Spinal cord (tissue), 10 donors: Measurements from ENCODE around the gene KCNE1. TPM values are rescaled to one million over a fixed set of nuclear protein-coding genes. Genes with fewer than 3 reads are reported as not detected.
A peak's percentile ranks its signal among the peaks of the same experiment; 100 is the strongest.

Experiments used
- DNase-seq, 6 donors: peaks; one replicate each; pipeline versions ENCODE4 v3.0.0 to v3.0.0-alpha.2; 2013 to 2015; ENCODE audit warnings: low spot score in 6 of 6, low read depth in 4 of 6
- H3K27ac ChIP-seq: one replicate; pipeline ENCODE4 v1.5.1; 2013; ENCODE audit warnings: low read depth, low read length, control low read depth
- H3K27me3 ChIP-seq: one replicate; pipeline ENCODE4 v1.6.1; 2013; ENCODE audit warnings: low read length; ENCODE audit not compliant: control insufficient read depth, insufficient read depth
- H3K36me3 ChIP-seq: one replicate; pipeline ENCODE4 v1.6.1; 2013; ENCODE audit warnings: low read length; ENCODE audit not compliant: control insufficient read depth, insufficient read depth
- H3K4me1 ChIP-seq: one replicate; pipeline ENCODE4 v1.6.1; 2013; ENCODE audit warnings: low read length; ENCODE audit not compliant: control insufficient read depth, insufficient read depth
- H3K4me3 ChIP-seq: one replicate; pipeline ENCODE4 v1.5.1; 2013; ENCODE audit warnings: low read depth, low read length, control low read depth
- H3K9me3 ChIP-seq: one replicate; pipeline ENCODE4 v1.6.1; 2013; ENCODE audit warnings: low read length; ENCODE audit not compliant: control insufficient read depth, insufficient read depth
- WGBS: methylation state at CpG from one replicate; pipeline ENCODE4 v1.1.5; 2013; ENCODE audit warnings: missing lambda C conversion rate; ENCODE audit not compliant: insufficient coverage; 5-methylcytosine and 5-hydroxymethylcytosine counted together
- polyA plus RNA-seq, 2 donors: library from polyadenylated mRNA; unstranded; fragments of 120-200 nt; gene quantifications; one replicate each; pipeline ENCODE4 v1.2.1, GENCODE V29; 2013; ENCODE audit not compliant: insufficient read length in 2 of 2
- total RNA-seq, 2 donors: library from RNA; depleted of rRNA in 1 of 2; stranded (reverse); fragments of 120-200 nt in 1 of 2; fragments of >200 nt in 1 of 2; gene quantifications; one replicate each; pipeline versions ENCODE4 v1.2.3 to v1.2.4, GENCODE V29; 2013 to 2014
- donor health status: healthy.

KCNE1 gene
- total and polyA plus RNA-seq, 4 donors: 0.69 to 2.7 (median 1.9) TPM

DNA sequence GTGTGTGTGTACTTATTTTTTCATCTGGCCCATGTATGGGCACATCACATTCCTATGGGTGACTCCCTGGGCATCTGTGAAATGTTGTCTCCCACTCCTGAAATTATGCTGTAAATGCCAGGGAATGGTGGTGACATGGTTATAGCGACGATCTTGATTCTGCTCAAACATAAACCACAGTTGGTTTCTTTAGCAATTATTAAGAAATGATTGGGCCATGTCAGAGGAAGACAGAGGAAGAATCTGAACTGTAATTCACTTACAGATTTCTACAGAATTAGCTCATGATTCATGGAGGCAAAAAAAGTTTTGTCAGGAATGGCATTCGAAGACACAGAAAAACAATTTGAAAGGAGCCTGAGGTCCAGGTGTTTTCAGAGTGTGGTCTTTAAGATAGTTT is 25.8 kb upstream of the KCNE1 start:
- Histone ChIP-seq H3K27ac (no peak overlapping the region), H3K4me3 (no peak overlapping the region), H3K36me3 (no peaks in the 10 kb centered on the region), H3K4me1 (peaks cover 9% of the 10 kb centered on the region), H3K27me3 (no peaks in the 10 kb centered on the region), H3K9me3 (no peaks in the 10 kb centered on the region)
- no CpG with 5 or more reads among the region's 3 CpGs for WGBS
- no peak for DNase-seq

DNA sequence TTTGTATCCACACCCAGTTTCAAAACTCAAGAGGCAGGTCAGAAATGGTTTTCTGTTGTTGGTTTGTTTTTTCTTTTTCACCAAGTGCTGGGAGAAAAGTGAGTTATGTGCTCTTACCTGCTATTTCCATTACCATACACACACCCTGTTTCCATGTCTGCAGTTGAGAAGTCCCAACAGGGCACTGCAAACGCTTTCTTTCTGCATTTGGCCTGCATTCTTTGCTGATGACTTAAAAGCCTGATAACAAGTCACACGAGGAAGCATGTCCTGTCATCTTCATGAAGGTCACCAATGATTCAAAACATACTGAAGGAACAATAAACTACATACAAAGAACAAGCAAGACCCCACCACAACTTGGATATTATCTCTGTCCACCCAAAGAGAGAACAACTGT is 24.8 kb upstream of the KCNE1 start:
- no peaks in the 10 kb centered on the region for H3K27me3 ChIP-seq
- H3K36me3 ChIP-seq: no peaks in the 10 kb centered on the region
- H3K27ac ChIP-seq: no peak overlapping the region
- no peak for DNase-seq
- H3K9me3 ChIP-seq: no peaks in the 10 kb centered on the region
- H3K4me1 ChIP-seq: peaks cover 9% of the 10 kb centered on the region
- H3K4me3 ChIP-seq: no peak overlapping the region
- WGBS: 81% methylated on average over 2 of the region's 2 CpGs

DNA sequence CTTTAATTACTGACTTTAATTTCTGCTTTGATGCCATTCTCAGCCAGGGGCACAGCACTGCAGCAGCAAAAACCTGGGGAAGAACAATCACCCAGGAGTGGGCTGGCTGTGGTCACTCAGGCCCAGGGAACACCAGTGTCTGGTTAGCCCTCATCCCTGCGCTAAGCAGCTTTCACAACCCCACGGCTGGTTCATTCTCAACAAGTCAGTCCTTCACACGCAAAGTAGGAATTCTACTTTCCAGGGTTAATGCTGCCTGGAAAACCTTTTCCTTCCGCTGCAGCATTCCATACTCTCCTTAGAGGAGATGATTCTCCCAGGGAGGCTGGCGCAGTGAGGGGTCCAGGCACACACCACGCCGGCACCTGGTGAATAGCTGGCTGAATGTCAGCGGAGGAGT is 24.3 kb upstream of the KCNE1 start:
- no peak overlapping the region for H3K4me3 ChIP-seq
- H3K4me1 ChIP-seq: peaks cover 9% of the 10 kb centered on the region
- no peak for DNase-seq
- H3K27ac ChIP-seq: no peak overlapping the region
- no peaks in the 10 kb centered on the region for H3K36me3 ChIP-seq
- 90% methylated on average over 3 of the region's 8 CpGs for WGBS
- H3K9me3 ChIP-seq: no peaks in the 10 kb centered on the region
- H3K27me3 ChIP-seq: no peaks in the 10 kb centered on the region

DNA sequence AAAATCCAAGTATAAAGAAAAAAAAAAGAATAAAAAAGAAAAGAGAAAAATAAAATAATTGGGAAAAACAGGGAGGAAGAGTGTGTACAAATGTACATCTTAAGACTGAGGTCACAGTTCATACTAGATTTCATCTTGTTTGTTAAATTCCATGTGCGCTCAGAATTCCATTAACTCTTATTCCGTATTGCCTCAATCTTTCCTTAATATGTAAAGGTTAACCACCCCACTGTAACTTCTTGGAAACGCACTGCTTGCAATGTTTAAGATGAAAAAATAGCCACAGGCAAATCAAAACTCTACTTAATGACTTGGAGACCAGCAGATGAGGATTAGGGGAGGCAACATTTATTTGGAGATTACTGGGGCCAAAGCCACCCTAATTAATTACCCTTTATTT is 23.9 kb upstream of the KCNE1 start:
- Histone ChIP-seq H3K4me3 (no peak overlapping the region), H3K27me3 (no peaks in the 10 kb centered on the region), H3K27ac (no peak overlapping the region), H3K9me3 (no peaks in the 10 kb centered on the region), H3K36me3 (no peaks in the 10 kb centered on the region), H3K4me1 (peaks cover 9% of the 10 kb centered on the region)
- WGBS: no CpG with 5 or more reads among the region's 3 CpGs
- no peak for DNase-seq

DNA sequence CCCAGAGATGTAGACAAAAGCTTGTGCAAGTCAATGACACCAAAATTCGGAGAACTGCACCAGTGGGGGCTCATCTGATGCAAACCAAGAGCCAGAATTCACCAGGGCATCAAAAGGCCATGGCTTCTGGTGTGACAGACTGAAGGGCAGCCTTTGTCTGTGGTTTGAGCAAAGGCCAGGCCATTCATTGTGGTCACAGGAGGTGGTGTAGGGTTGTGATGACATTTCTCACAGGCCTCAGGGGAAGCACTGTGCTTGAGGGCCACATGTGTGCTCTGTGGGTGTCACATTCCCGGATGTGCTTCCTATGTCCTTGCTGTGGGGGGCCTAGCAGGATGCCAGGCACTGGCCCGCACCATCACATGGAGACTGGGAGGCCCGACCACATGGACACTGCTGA is 22.5 kb upstream of the KCNE1 start:
- Histone ChIP-seq H3K36me3 (no peaks in the 10 kb centered on the region), H3K4me1 (peaks cover 9% of the 10 kb centered on the region), H3K27ac (no peak overlapping the region), H3K27me3 (no peaks in the 10 kb centered on the region), H3K4me3 (no peak overlapping the region), H3K9me3 (no peaks in the 10 kb centered on the region)
- 42% methylated on average over 4 of the region's 4 CpGs for WGBS
- DNase-seq: no peak

DNA sequence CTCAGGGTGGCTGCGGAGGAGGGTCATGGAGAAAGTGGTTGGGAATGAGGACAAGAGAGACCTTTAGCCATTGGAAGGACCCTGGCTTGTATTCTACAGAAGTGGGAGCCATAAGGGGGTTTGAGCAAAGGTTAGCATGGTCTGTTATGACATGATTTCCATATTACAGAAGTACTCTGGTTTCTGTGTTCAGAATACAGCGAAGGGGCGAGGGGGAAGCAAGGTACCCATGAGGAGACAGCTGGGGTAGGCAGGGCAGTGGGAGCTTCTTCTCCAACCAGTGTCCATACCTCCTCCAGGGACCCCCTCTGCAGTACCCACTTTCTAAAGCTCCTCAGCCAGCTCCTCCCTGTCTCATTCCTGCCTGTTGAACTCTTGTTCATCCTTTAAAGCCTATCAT is 21.9 kb upstream of the KCNE1 start:
- peaks cover 9% of the 10 kb centered on the region for H3K4me1 ChIP-seq
- H3K4me3 ChIP-seq: no peak overlapping the region
- no peaks in the 10 kb centered on the region for H3K27me3 ChIP-seq
- no peak for DNase-seq
- WGBS: 20% methylated on average over 1 of the region's 3 CpGs
- H3K9me3 ChIP-seq: no peaks in the 10 kb centered on the region
- H3K27ac ChIP-seq: no peak overlapping the region
- no peaks in the 10 kb centered on the region for H3K36me3 ChIP-seq

DNA sequence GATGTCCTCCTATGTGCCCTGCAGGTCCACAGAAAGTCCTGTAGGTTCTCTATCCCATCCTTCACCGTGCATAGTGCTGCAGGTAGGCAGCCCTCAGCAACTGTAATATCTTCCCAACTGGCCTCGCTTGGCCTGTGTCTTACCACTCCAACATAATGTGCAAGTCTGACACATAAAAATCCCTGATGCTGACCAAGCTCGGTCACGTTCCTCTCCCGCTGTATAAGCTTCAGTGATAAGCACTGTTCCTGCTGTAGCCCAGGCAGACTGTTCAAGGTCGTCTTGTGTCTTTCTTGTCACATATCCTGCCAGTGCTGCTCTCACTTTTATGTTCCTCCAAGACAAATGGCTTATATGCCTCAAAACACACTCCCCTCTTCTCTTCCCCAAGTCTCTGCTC is 19.4 kb upstream of the KCNE1 start:
- peak in 1 of 6 donors; percentile 56 for DNase-seq
- no peaks in the 10 kb centered on the region for H3K27me3 ChIP-seq
- no peaks in the 10 kb centered on the region for H3K36me3 ChIP-seq
- 84% methylated on average over 6 of the region's 6 CpGs for WGBS
- H3K9me3 ChIP-seq: peaks cover 3% of the 10 kb centered on the region
- peaks cover 7% of the 10 kb centered on the region for H3K4me1 ChIP-seq
- no peak overlapping the region for H3K4me3 ChIP-seq
- no peak overlapping the region for H3K27ac ChIP-seq

DNA sequence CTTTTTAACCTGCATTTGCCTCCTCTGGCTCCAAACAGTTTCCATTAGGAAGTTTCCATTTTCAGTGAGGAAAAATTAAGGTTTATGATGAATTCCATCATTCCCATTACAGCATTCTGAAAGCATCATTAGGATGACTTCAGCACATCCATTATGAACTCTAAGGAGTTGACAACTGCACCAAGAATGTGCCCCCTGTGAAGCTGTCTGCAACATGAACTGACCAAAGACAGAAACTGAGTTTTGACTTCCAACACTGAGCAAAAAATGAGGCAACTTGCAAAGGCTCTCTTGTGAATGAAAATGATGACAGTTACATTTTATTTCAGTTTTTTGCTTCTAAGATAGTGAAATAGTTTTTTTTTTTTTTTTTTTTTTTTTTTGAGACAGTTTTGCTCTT is 18.3 kb upstream of the KCNE1 start:
- peaks cover 3% of the 10 kb centered on the region for H3K9me3 ChIP-seq
- no peaks in the 10 kb centered on the region for H3K36me3 ChIP-seq
- no peak overlapping the region for H3K4me3 ChIP-seq
- H3K4me1 ChIP-seq: peaks cover 4% of the 10 kb centered on the region
- no peak overlapping the region for H3K27ac ChIP-seq
- H3K27me3 ChIP-seq: no peaks in the 10 kb centered on the region
- no peak for DNase-seq

DNA sequence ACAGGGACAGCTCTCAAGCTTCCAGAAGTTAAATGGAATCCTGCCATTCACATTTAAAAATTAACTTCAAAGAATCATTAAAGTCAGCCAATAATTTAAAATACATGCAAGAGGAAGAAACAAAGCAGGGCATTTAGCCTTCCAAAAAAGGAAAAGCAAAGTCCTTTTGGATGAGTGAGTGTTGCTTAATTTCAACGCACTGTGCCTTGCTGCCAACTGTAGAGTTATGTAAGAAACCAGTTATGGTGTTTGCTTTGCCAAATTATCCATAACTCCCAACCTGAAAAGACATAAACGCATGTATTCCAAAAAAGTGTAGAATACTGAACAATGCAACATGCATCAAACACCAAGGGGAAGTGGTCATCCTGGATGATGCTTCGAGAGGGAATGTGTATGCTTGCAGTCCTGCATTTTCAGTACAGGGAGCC is 16.1 kb upstream of the KCNE1 start:
- H3K4me3 ChIP-seq: no peak overlapping the region
- H3K9me3 ChIP-seq: peaks cover 3% of the 10 kb centered on the region
- no peak for DNase-seq
- no peaks in the 10 kb centered on the region for H3K36me3 ChIP-seq
- no peak overlapping the region for H3K27ac ChIP-seq
- peaks cover 8% of the 10 kb centered on the region for H3K4me1 ChIP-seq
- H3K27me3 ChIP-seq: no peaks in the 10 kb centered on the region
- no CpG with 5 or more reads among the region's 3 CpGs for whole genome bisulfite sequencing

DNA sequence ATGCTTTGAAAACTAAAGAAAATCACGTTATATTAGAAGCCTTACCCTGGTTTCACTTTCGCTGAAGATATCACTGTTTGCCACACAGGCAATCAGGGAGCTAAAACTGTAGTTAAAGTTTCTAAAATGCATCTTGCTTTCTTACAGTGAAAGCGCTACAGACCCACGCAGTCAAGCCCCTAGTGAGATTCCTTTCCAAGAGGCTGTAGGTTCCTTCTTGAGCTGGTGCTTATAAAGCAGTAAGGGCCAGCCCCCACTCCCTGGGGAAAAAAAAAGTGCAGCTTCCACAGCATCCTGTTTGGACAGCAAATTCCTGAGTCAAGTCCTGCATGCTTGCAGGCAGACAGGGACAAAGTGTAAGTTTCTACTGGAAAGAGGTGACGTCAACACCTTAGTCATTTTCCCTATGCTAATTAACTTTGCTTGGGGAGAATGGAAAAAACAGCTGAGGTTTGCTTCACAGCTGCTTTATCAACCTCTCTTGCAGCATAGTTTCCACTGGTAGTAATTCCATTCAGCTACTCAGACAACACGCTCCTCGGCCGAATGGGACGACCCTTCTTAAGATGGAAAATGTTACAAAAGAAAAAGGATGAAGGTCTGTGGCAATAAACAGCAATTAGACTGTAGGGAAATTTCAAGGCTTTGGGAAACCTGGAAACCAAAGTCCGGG is 14.7 kb upstream of the KCNE1 start:
- H3K9me3 ChIP-seq: peaks cover 3% of the 10 kb centered on the region
- H3K4me3 ChIP-seq: peak overlapping the region; percentile 50
- peak in 5 of 6 donors; percentile 41 to 88 (median 56) for DNase-seq
- H3K27me3 ChIP-seq: no peaks in the 10 kb centered on the region
- H3K27ac ChIP-seq: peak overlapping the region; percentile 94
- peaks cover 17% of the 10 kb centered on the region for H3K4me1 ChIP-seq
- H3K36me3 ChIP-seq: peaks cover 12% of the 10 kb centered on the region
- 33% methylated on average over 4 of the region's 10 CpGs for WGBS
